LNCaP clone FGC (cell line): ENCODE results near the gene NCK1.

ENCODE experiments used
- DNase-seq: peaks from one replicate; pipeline ENCODE4 v3.0.0-alpha.2; 2011; ENCODE audit warnings: low read depth
- H3K4me3 ChIP-seq: 2 replicates; pipeline ENCODE4 v1.5.1; 2011; ENCODE audit warnings: mild to moderate bottlenecking, low read depth, low read length, control low read depth
- CTCF ChIP-seq: IDR thresholded peaks from 2 replicates; pipeline ENCODE4 v1.5.1; 2012; ENCODE audit warnings: mild to moderate bottlenecking; ENCODE audit not compliant: control insufficient read depth, insufficient read depth; ENCODE audit errors: extremely low read depth

NCK1 gene

GRCh38 chr3:136909187-136909586, 47.2 kb downstream of the NCK1 start:
- no peak for DNase-seq
- no peak overlapping the region for H3K4me3 ChIP-seq
- no peak for TF ChIP-seq CTCF

- H3K4me3 ChIP-seq: no peak overlapping the region
- DNase-seq: no peak
- TF ChIP-seq CTCF: no peak
These were observed 48.7 kb downstream of the NCK1 start for GRCh38 chr3:136910697-136911096.

GRCh38 chr3:136913168-136913567, 51.2 kb downstream of the NCK1 start:
- no peak overlapping the region for H3K4me3 ChIP-seq
- no peak for TF ChIP-seq CTCF
- DNase-seq: no peak

- no peak for DNase-seq
- TF ChIP-seq CTCF: no peak
- no peak overlapping the region for H3K4me3 ChIP-seq
These were observed 52.7 kb downstream of the NCK1 start for GRCh38 chr3:136914739-136915138.

GRCh38 chr3:136916223-136916622, 54.2 kb downstream of the NCK1 start:
- no peak overlapping the region for H3K4me3 ChIP-seq
- no peak for DNase-seq
- TF ChIP-seq CTCF: no peak

- H3K4me3 ChIP-seq: no peak overlapping the region
- no peak for TF ChIP-seq CTCF
- no peak for DNase-seq
These were observed 58.0 kb downstream of the NCK1 start for GRCh38 chr3:136919799-136920580.
